Activated naive CD8-positive, alpha-beta T cell treated with anti-CD3 and anti-CD28 coated beads for 36 hours (primary cell): ENCODE results near the gene NCLN. TPM values are rescaled to one million over a fixed set of nuclear protein-coding genes. Genes with fewer than 3 reads are reported as not detected.
"Not testable (repeated sequence)": the region's sequence is repeated elsewhere in the genome, so short reads cannot be mapped to it uniquely, and the experiment has no call there.

ENCODE experiments used
- DNase-seq: peaks from one replicate; pipeline ENCODE4 v3.0.0; 2021
- H3K27ac Mint-ChIP-seq: one replicate; pipeline ENCODE4 v1.8.0; 2022; ENCODE audit warnings: mild to moderate bottlenecking, moderate library complexity, mixed read lengths
- H3K27me3 Mint-ChIP-seq: one replicate; pipeline ENCODE4 v1.8.0; 2022; ENCODE audit warnings: mild to moderate bottlenecking, mixed read lengths
- H3K36me3 Mint-ChIP-seq: one replicate; pipeline ENCODE4 v1.8.0; 2021; ENCODE audit warnings: mild to moderate bottlenecking, mixed read lengths
- H3K4me1 Mint-ChIP-seq: one replicate; pipeline ENCODE4 v1.8.0; 2021; ENCODE audit warnings: mixed read lengths
- H3K4me3 Mint-ChIP-seq: one replicate; pipeline ENCODE4 v1.8.0; 2022; ENCODE audit warnings: mild to moderate bottlenecking, moderate library complexity, mixed read lengths
- H3K9me3 Mint-ChIP-seq: one replicate; pipeline ENCODE4 v1.8.0; 2022; ENCODE audit warnings: mixed read lengths
- total RNA-seq, 2 experiments: library from RNA; stranded (reverse); gene quantifications; one replicate each; pipeline ENCODE4 v1.2.3, GENCODE V29; 2021

The NCLN gene
- total RNA-seq, 2 experiments from 2014 or later: 86.5 to 91.3 TPM

- no peaks in the 10 kb centered on the region for H3K9me3 Mint-ChIP-seq
- H3K4me1 Mint-ChIP-seq: peaks cover 49% of the 10 kb centered on the region
- no peaks in the 10 kb centered on the region for H3K27me3 Mint-ChIP-seq
- H3K4me3 Mint-ChIP-seq: peak overlapping the region; percentile 89
- no peak for DNase-seq
- peak overlapping the region; percentile 64 for H3K27ac Mint-ChIP-seq
- H3K36me3 Mint-ChIP-seq: peaks cover 23% of the 10 kb centered on the region
Measured at GRCh38 chr19:3186891-3187661, 1.3 kb downstream of the NCLN start.

- no peaks in the 10 kb centered on the region for H3K27me3 Mint-ChIP-seq
- no peaks in the 10 kb centered on the region for H3K9me3 Mint-ChIP-seq
- H3K4me3 Mint-ChIP-seq: peak overlapping the region; percentile 89
- DNase-seq: no peak
- no peak overlapping the region for H3K27ac Mint-ChIP-seq
- H3K36me3 Mint-ChIP-seq: peaks cover 20% of the 10 kb centered on the region
- H3K4me1 Mint-ChIP-seq: peaks cover 46% of the 10 kb centered on the region
Measured at GRCh38 chr19:3187662-3188511, 2.2 kb downstream of the NCLN start.

DNA sequence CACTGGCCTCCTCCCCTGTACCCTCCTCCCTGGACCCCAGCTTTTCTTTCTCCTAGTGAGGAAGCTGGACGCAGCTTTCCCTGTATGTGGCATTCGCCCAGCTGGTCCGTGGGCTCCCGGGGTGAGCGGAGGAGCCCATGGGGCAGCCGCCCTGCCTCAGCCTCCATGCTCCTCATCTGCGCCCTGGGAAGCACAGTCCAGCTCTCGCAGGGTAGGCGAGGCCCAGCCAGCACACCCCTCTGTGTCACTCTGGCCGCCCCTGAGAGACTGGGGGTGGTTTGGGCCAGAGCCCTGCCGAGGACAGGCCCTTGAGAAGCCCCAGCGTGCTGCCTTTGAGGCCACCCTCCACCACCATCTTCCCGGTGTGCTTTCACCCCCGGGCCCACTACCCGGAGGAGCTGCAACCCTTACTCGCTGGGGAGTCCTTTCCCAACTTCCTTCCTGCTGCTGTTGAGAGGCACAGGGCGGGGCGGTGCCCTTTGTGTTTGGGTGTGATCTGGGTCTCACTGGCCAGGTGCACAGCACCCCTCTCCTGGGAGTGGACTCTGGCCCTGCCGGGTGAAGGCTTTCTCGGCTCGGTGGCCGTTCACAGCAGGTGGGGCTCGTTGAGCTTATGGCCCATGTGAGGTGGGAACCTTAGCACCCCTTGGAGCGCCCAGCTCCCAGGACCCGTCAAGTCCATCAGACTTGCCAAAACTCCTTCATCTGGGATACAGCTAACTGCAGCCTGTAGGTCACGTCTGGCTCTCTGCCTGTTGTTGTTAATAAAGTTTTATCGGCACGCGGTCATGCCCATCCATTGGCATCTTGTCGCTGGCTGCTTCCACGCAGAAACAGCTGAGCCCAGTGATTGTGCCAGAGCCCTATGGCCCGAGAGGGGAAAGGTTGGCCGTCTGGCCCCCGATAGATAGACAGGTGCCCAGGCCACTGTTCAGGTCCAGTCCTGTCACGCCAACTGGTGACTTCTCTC is 3.2 kb downstream of the NCLN start:
- Mint-ChIP-seq H3K9me3 (no peaks in the 10 kb centered on the region), H3K36me3 (peaks cover 19% of the 10 kb centered on the region), H3K27me3 (no peaks in the 10 kb centered on the region), H3K27ac (no peak overlapping the region), H3K4me3 (peak overlapping the region; percentile 89), H3K4me1 (peaks cover 40% of the 10 kb centered on the region)
- no peak for DNase-seq

DNA sequence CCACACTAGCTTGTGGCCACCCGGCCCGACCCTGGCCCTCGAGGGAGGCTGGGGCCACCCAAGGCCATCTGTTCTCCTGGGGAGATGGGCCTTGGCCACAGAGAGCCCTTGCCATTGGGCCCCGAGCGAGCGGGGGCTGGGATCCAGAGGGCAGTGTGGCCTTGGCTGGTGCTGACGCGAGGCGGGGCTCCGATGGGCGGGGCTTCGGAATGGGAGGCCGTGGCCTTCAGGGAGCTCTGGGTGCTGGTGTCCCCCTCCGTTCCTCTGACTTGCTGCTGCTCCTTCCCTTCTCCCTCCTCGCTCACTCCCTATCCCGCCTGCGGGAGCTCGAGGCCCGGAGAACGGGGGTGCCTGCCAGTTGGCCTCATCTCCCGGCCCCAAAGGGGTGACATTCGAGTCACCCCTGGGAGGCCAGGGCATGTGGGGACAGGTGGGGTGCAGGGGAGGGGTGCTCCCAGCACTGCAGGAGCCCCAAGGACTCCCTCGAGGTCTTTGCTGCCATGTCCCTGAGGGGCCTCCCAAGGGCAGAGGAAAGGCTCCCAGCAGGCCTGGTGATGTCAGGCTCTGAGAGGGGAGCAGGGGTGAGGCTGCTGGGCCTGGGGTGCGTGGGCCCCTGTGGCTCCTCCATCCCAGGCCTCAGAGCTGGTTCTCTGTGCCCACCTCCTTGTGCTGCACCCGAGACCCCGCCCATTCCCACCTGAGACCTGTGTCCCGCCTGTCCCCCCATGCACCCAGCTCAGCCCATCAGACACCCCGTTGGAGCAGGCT is 4.2 kb downstream of the NCLN start:
- Mint-ChIP-seq H3K36me3 (peaks cover 13% of the 10 kb centered on the region), H3K9me3 (no peaks in the 10 kb centered on the region), H3K27me3 (no peaks in the 10 kb centered on the region), H3K4me3 (no peak overlapping the region), H3K27ac (no peak overlapping the region), H3K4me1 (peaks cover 31% of the 10 kb centered on the region)
- no peak for DNase-seq

DNA sequence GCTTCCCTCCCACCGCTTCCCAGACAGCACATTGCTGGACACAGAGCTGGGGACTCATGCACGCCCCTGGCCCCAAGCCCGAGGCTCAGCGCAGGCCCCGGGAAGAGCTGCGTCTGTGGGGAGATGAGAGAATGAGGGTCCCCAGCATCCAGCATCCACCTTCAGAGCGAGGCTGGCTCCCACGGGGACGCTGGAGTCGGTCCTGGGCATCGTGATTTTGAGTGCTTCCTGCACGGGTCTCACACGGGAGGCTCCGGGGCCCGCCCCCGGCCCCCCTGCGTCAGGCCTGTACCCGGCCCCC is 4.7 kb downstream of the NCLN start:
- Mint-ChIP-seq H3K4me1 (peaks cover 26% of the 10 kb centered on the region), H3K27me3 (no peaks in the 10 kb centered on the region), H3K36me3 (peaks cover 13% of the 10 kb centered on the region), H3K4me3 (no peak overlapping the region), H3K27ac (no peak overlapping the region), H3K9me3 (no peaks in the 10 kb centered on the region)
- no peak for DNase-seq

GRCh38 chr19:3190921-3191805 is 5.4 kb downstream of the NCLN start:
- H3K4me3 Mint-ChIP-seq: no peak overlapping the region
- peaks cover 25% of the 10 kb centered on the region for H3K4me1 Mint-ChIP-seq
- H3K27ac Mint-ChIP-seq: peak overlapping the region; percentile 8
- DNase-seq: no peak
- no peaks in the 10 kb centered on the region for H3K9me3 Mint-ChIP-seq
- no peaks in the 10 kb centered on the region for H3K27me3 Mint-ChIP-seq
- peaks cover 15% of the 10 kb centered on the region for H3K36me3 Mint-ChIP-seq

DNA sequence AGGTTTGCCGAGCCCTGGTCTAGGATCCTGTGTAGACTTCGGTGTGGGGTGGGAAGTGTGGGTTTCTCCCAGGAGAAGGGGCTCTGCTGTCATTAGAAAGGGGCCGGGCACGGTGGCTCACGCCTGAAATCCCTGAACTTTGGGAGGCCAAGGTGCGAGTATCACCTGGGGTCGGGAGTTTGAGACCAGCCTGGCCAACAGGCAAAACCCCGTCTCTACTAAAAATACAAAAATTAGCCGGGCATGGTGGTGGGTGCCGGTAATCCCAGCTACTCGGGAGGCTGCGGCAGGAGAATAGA is 6.0 kb downstream of the NCLN start:
- H3K4me3 Mint-ChIP-seq, DNase-seq, H3K27me3 Mint-ChIP-seq, H3K9me3 Mint-ChIP-seq, H3K27ac Mint-ChIP-seq: not testable (repeated sequence)
- peaks cover 23% of the 10 kb centered on the region for H3K4me1 Mint-ChIP-seq
- peaks cover 12% of the 10 kb centered on the region for H3K36me3 Mint-ChIP-seq

DNA sequence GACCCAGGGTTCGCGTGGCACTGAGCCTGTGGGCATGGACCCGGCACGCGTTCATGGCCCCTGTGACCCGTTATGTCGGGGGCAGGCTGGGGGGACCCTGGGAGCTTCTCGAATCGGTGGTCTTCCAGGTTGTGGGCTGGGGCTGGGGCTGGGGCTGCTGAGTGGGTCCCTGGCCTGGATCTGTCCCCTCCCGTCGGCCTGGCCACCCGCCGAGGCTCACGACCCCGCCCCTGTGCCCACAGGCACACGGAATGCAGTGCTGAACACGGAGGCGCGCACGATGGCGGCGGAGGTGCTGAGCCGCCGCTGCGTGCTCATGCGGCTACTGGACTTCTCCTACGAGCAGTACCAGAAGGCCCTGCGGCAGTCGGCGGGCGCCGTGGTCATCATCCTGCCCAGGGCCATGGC is 6.5 kb downstream of the NCLN start:
- Mint-ChIP-seq H3K9me3 (no peaks in the 10 kb centered on the region), H3K4me1 (peaks cover 18% of the 10 kb centered on the region), H3K36me3 (peaks cover 7% of the 10 kb centered on the region), H3K27me3 (no peaks in the 10 kb centered on the region), H3K27ac (no peak overlapping the region), H3K4me3 (no peak overlapping the region)
- no peak for DNase-seq

DNA sequence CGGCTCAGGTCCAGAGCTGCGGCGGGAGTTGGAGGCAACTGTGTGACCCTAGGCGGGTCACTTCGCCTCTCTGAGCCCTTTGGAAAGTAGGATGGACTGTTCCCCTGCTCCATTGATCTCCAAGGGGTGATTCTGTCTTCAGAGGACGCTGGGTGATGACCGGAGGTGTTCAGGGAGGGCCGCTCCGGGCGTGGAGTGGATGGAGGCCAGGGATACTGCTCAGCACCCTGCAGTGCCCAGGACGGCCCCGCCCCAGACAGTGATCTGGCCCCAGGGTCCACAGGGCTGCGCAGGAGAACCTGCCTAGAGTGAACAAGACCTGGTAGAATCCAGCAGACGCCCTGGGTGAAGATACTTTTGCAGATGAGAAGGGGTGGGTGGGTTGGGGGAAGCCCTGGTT is 7.0 kb downstream of the NCLN start:
- no peaks in the 10 kb centered on the region for H3K9me3 Mint-ChIP-seq
- no peak overlapping the region for H3K4me3 Mint-ChIP-seq
- H3K27ac Mint-ChIP-seq: no peak overlapping the region
- H3K4me1 Mint-ChIP-seq: peaks cover 14% of the 10 kb centered on the region
- no peak for DNase-seq
- no peaks in the 10 kb centered on the region for H3K27me3 Mint-ChIP-seq
- H3K36me3 Mint-ChIP-seq: peaks cover 6% of the 10 kb centered on the region

- no peak overlapping the region for H3K4me3 Mint-ChIP-seq
- no peak for DNase-seq
- no peaks in the 10 kb centered on the region for H3K9me3 Mint-ChIP-seq
- peaks cover 6% of the 10 kb centered on the region for H3K36me3 Mint-ChIP-seq
- peak overlapping the region; percentile 42 for H3K27ac Mint-ChIP-seq
- H3K27me3 Mint-ChIP-seq: no peaks in the 10 kb centered on the region
- peaks cover 8% of the 10 kb centered on the region for H3K4me1 Mint-ChIP-seq
Measured at GRCh38 chr19:3193256-3194105, 7.8 kb downstream of the NCLN start.

DNA sequence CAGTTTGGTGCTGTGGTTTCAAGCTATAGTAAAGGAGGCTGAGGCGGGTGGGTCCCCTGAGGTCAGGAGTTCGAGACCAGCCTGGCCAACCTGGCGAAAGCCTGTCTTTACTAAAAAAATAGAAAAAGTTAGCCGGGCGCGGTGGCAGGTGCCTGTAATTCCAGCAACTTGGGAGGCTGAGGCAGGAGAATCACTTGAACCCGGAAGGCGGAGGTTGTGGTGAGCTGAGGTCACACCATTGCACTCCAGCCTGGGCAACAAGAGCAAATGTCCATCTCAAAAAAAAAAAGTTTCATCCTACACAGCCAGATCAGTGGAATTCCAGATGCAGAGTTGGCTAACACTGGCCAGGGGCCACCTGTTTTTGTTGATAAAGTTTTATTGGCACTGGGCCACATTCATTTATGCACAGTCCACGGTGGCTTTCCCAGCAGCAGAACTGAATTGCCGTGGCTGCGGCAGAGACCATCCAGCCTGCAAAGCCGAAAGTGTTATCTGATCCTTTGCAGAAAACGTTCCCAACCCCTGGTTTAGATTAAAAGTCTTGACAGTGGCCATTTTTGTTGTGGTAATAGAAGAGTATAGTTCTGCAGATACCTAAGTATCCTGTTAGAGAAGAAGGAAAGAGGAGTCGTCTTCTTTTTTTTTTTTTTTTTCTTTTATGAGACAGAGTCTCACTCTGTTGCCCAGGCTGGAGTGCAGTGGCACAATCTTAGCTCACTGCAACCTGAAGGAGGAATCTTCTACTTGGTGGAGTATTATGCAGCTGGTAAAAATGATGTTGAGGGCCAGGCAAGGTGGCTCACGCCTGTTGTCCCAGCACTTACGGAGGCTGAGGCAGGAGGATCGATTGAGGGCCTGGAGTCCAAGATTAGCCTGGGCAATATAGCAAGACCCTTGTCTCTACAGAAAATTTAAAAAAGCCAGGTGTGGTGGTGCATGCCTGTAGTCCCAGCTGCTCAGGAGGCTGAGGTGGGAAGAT is 8.7 kb downstream of the NCLN start:
- H3K36me3 Mint-ChIP-seq: peaks cover 5% of the 10 kb centered on the region
- no peak overlapping the region for H3K4me3 Mint-ChIP-seq
- no peak overlapping the region for H3K27ac Mint-ChIP-seq
- H3K9me3 Mint-ChIP-seq: no peaks in the 10 kb centered on the region
- DNase-seq: no peak
- H3K4me1 Mint-ChIP-seq: peaks cover 2% of the 10 kb centered on the region
- H3K27me3 Mint-ChIP-seq: no peaks in the 10 kb centered on the region
